Mesenchymal stem cell (in vitro differentiated cells and primary cell): ENCODE data around the gene TAMALIN.
A peak's percentile ranks its signal among the peaks of the same experiment; 100 is the strongest.

Source experiments
- DNase-seq: peaks from one replicate; pipeline ENCODE4 v3.0.0-alpha.2; 2013
- H2AFZ ChIP-seq: one replicate; pipeline ENCODE4 v1.6.1; 2013; ENCODE audit warnings: low read depth, mild to moderate bottlenecking, control low read depth, inconsistent platforms, low read length, moderate library complexity
- H2AK5ac ChIP-seq: 2 replicates; pipeline ENCODE4 v1.6.1; 2013; ENCODE audit warnings: low read length, moderate library complexity, mild to moderate bottlenecking, inconsistent platforms; ENCODE audit not compliant: severe bottlenecking
- H2BK120ac ChIP-seq: one replicate; pipeline ENCODE4 v1.6.1; 2013; ENCODE audit warnings: low read depth, mild to moderate bottlenecking, inconsistent platforms, low read length, moderate library complexity
- H2BK12ac ChIP-seq, 2 experiments: one replicate each; pipeline ENCODE4 v1.6.1; 2013; ENCODE audit warnings: inconsistent platforms in 2 of 2, low read length in 2 of 2, mild to moderate bottlenecking in 2 of 2, moderate library complexity in 2 of 2, control low read depth in 1 of 2
- H2BK15ac ChIP-seq: one replicate; pipeline ENCODE4 v1.6.1; 2013; ENCODE audit warnings: mild to moderate bottlenecking, low read depth, inconsistent platforms; ENCODE audit not compliant: poor library complexity, severe bottlenecking
- H2BK5ac ChIP-seq: 2 replicates; pipeline ENCODE4 v1.6.1; 2013; ENCODE audit warnings: low read depth, mild to moderate bottlenecking, low read length, control low read depth, inconsistent platforms; ENCODE audit not compliant: poor library complexity, severe bottlenecking
- H3K14ac ChIP-seq, 2 experiments: one replicate each; pipeline ENCODE4 v1.6.1; 2013; ENCODE audit warnings: inconsistent platforms in 2 of 2, low read length in 2 of 2, control low read depth in 1 of 2, mild to moderate bottlenecking in 1 of 2, moderate library complexity in 1 of 2
- H3K18ac ChIP-seq, 2 experiments: one replicate each; pipeline ENCODE4 v1.6.1; 2013; ENCODE audit warnings: inconsistent platforms in 2 of 2, low read length in 2 of 2, control low read depth in 1 of 2, low read depth in 1 of 2, mild to moderate bottlenecking in 1 of 2
- H3K23ac ChIP-seq, 2 experiments: one replicate each; pipeline ENCODE4 v1.6.1; 2013; ENCODE audit warnings: inconsistent platforms in 2 of 2, low read length in 2 of 2, mild to moderate bottlenecking in 2 of 2, moderate library complexity in 2 of 2, control low read depth in 1 of 2
- H3K27ac ChIP-seq: 2 replicates; pipeline ENCODE4 v1.5.1; 2013; ENCODE audit warnings: mild to moderate bottlenecking, moderate library complexity, low read length, control low read depth, inconsistent platforms; ENCODE audit not compliant: poor library complexity, severe bottlenecking
- H3K27me3 ChIP-seq, 2 experiments: 2 replicates each; pipeline versions ENCODE4 v1.6.1 to v1.7.0; 2013; ENCODE audit warnings: low read length in 2 of 2, mild to moderate bottlenecking in 2 of 2, moderate library complexity in 2 of 2, control low read depth in 1 of 2, inconsistent platforms in 1 of 2; ENCODE audit not compliant: control insufficient read depth in 1 of 2, insufficient read depth in 1 of 2
- H3K36me3 ChIP-seq, 2 experiments: 2 replicates each; pipeline versions ENCODE4 v1.6.1 to v1.7.0; 2013; ENCODE audit warnings: low read length in 2 of 2, control low read depth in 1 of 2, inconsistent platforms in 1 of 2, low read depth in 1 of 2, mild to moderate bottlenecking in 1 of 2; ENCODE audit not compliant: insufficient read depth in 2 of 2, control insufficient read depth in 1 of 2
- H3K4ac ChIP-seq, 2 experiments: one replicate each; pipeline ENCODE4 v1.6.1; 2013; ENCODE audit warnings: inconsistent platforms in 2 of 2, low read length in 2 of 2, mild to moderate bottlenecking in 2 of 2, moderate library complexity in 2 of 2, control low read depth in 1 of 2, low read depth in 1 of 2
- H3K4me1 ChIP-seq: 2 replicates; pipeline ENCODE4 v1.6.1; 2013; ENCODE audit warnings: low read depth, low read length, control low read depth; ENCODE audit not compliant: control insufficient read depth, insufficient read depth
- H3K4me2 ChIP-seq: 2 replicates; pipeline ENCODE4 v1.6.1; 2013; ENCODE audit warnings: low read length, mild to moderate bottlenecking, inconsistent platforms; ENCODE audit not compliant: poor library complexity, severe bottlenecking
- H3K4me3 ChIP-seq, 2 experiments: 2 replicates each; pipeline versions ENCODE4 v1.5.1 to v1.7.0; 2013; ENCODE audit warnings: low read length in 2 of 2, mild to moderate bottlenecking in 2 of 2, control low read depth in 1 of 2, low read depth in 1 of 2; ENCODE audit not compliant: insufficient read depth in 1 of 2
- H3K79me1 ChIP-seq: replicated peaks from 2 replicates; pipeline ENCODE4 v1.6.1; 2013; ENCODE audit warnings: mild to moderate bottlenecking, control low read depth, low read length, inconsistent platforms; ENCODE audit not compliant: poor library complexity, severe bottlenecking
- H3K9ac ChIP-seq: 2 replicates; pipeline ENCODE4 v1.7.0; 2013; ENCODE audit warnings: mild to moderate bottlenecking, low read length, moderate library complexity
- H3K9me3 ChIP-seq: 2 replicates; pipeline ENCODE4 v1.7.0; 2013; ENCODE audit warnings: mild to moderate bottlenecking, low read length; ENCODE audit not compliant: control insufficient read depth
- H4K8ac ChIP-seq: one replicate; pipeline ENCODE4 v1.6.1; 2013; ENCODE audit warnings: inconsistent platforms, mild to moderate bottlenecking, low read length, moderate library complexity
- H4K91ac ChIP-seq: one replicate; pipeline ENCODE4 v1.6.1; 2013; ENCODE audit warnings: mild to moderate bottlenecking, low read length, inconsistent platforms
- WGBS: methylation state at CpG from one replicate; pipeline ENCODE4 v1.1.7; 2013; ENCODE audit warnings: mixed read lengths; 5-methylcytosine and 5-hydroxymethylcytosine counted together

TAMALIN gene

GRCh38 chr12:52062167-52063081 is 55.7 kb downstream of the TAMALIN start:
- WGBS, result 73% methylated on average over 6 of the region's 6 CpGs
- H3K79me1 ChIP-seq, result no peaks in the 10 kb centered on the region
- no peaks in the 10 kb centered on the region for H3K9me3 ChIP-seq
- H3K4me2 ChIP-seq, result no peak overlapping the region
- no peak overlapping the region for H3K4ac ChIP-seq
- H2BK12ac ChIP-seq, result no peak overlapping the region
- H2AFZ ChIP-seq, result no peak overlapping the region
- no peak overlapping the region for H3K27ac ChIP-seq
- H3K18ac ChIP-seq, result no peak overlapping the region
- H2BK15ac ChIP-seq, result no peak overlapping the region
- H3K27me3 ChIP-seq, result peaks cover 0 to 8% of the 10 kb centered on the region in 2 experiments
- H3K14ac ChIP-seq, result peak overlapping the region in 1 of 2 experiments; percentile 66
- H4K91ac ChIP-seq, result no peak overlapping the region
- no peak overlapping the region for H3K9ac ChIP-seq
- H3K4me3 ChIP-seq, result no peak overlapping the region
- no peak overlapping the region for H2BK5ac ChIP-seq
- peaks cover 4% of the 10 kb centered on the region for H3K4me1 ChIP-seq
- peaks cover 0 to 12% of the 10 kb centered on the region in 2 experiments for H3K36me3 ChIP-seq
- no peak overlapping the region for H2AK5ac ChIP-seq
- H3K23ac ChIP-seq, result no peak overlapping the region
- H4K8ac ChIP-seq, result no peak overlapping the region
- no peak overlapping the region for H2BK120ac ChIP-seq
- DNase-seq, result peak; percentile 24

DNA sequence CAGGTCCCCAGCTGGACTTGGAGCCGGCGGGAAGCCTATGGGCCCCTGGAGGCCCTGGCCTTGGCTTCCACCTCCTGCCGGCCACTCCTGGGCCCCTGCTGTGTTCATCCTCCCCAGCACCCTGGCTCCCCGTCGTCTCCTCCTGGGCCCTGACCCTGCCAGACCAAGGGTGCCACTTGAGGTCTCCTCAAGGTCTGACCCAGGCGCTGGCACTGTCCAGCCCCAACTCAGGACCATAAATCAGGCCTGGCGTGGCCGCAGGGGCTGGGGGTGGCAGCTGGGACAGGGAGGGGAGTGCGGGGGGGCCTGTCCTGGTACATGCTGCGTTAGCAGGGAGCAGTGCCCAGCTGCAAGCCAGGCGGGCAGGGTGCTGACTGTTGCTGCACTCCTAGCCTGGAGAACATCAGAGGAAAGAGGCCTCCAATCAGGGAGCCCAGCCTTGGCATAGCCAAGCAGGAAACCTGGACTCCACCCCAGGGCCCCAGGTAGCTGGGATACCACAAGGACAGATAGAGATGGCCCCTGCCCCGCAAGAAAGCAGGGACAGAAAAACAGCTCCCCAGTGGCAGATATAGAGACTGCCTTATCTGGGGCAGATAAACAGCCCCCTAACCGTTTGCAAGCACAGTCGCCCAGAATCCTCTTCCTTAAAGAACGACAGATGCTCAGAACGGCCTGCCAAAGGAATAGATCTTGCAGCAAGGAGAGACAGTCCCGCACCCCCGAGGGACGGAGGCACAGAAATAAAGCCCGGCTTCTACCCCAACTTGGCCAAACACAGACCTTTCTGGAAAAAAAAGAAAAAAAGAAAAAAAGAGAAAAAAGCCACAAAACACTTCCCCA is 56.6 kb downstream of the TAMALIN start:
- no peak overlapping the region for H3K18ac ChIP-seq
- no peaks in the 10 kb centered on the region for H3K9me3 ChIP-seq
- no peak overlapping the region for H3K14ac ChIP-seq
- no peak overlapping the region for H2BK120ac ChIP-seq
- no peak overlapping the region for H3K23ac ChIP-seq
- H3K4me3 ChIP-seq, result no peak overlapping the region
- no peak overlapping the region for H3K4ac ChIP-seq
- no peak overlapping the region for H2BK5ac ChIP-seq
- H3K4me2 ChIP-seq, result no peak overlapping the region
- H3K36me3 ChIP-seq, result peaks cover 0 to 5% of the 10 kb centered on the region in 2 experiments
- no peak overlapping the region for H2BK12ac ChIP-seq
- H3K79me1 ChIP-seq, result no peaks in the 10 kb centered on the region
- H2AK5ac ChIP-seq, result no peak overlapping the region
- no peak overlapping the region for H4K91ac ChIP-seq
- peak overlapping the region; percentile 61 for H3K9ac ChIP-seq
- H3K4me1 ChIP-seq, result peaks cover 4% of the 10 kb centered on the region
- peaks cover 0 to 8% of the 10 kb centered on the region in 2 experiments for H3K27me3 ChIP-seq
- H2BK15ac ChIP-seq, result no peak overlapping the region
- H2AFZ ChIP-seq, result no peak overlapping the region
- DNase-seq, result no peak
- no peak overlapping the region for H3K27ac ChIP-seq
- WGBS, result 80% methylated on average over 18 of the region's 20 CpGs
- no peak overlapping the region for H4K8ac ChIP-seq

DNA sequence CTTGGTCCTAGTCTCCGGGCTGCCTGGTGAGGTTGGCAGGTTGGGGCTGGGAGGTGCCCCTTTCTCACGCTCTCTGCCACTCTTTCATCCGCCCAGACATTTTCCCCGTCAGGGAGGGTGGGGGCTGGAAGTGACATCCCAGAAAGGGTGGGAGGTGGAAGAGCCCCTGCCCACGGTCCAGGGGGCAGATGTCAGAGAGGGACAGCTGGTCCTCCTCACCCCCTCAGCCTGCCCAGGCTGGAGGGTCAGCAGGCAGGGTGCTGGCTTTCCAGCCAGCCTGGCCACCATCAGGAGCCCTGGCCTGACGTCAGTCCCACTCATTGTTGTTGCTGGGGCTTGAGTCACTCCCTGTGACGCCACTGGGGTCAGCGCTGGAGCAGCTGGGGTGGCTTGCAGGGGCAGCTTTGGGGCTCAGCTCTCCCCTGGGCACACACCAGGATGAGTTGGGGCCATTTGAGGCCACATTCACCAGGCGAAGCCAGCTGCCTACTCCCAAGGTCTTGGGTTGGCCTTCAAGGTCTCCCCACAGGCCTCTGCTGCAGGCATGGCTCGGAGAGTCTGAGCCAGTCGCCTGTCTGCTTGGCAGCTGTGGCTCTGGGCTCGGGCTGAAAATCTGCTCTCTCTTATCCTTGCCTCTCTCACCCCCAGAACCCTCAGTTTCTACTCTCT is 57.4 kb downstream of the TAMALIN start:
- H3K18ac ChIP-seq, result peak overlapping the region in 1 of 2 experiments; percentile 6
- H2BK120ac ChIP-seq, result no peak overlapping the region
- peaks cover 4% of the 10 kb centered on the region for H3K4me1 ChIP-seq
- no peaks in the 10 kb centered on the region for H3K79me1 ChIP-seq
- H3K9me3 ChIP-seq, result no peaks in the 10 kb centered on the region
- H3K27ac ChIP-seq, result no peak overlapping the region
- no peak overlapping the region for H2AK5ac ChIP-seq
- peak overlapping the region in 1 of 2 experiments; percentile 51 for H3K4ac ChIP-seq
- peak overlapping the region; percentile 41 for H4K91ac ChIP-seq
- peak overlapping the region in 1 of 2 experiments; percentile 23 for H2BK12ac ChIP-seq
- H3K4me3 ChIP-seq, result no peak overlapping the region
- no peak overlapping the region for H2AFZ ChIP-seq
- H3K23ac ChIP-seq, result no peak overlapping the region
- 69% methylated on average over 11 of the region's 12 CpGs for WGBS
- DNase-seq, result peak; percentile 87
- no peak overlapping the region for H3K4me2 ChIP-seq
- H3K14ac ChIP-seq, result no peak overlapping the region
- H4K8ac ChIP-seq, result peak overlapping the region; percentile 47
- peak overlapping the region; percentile 69 for H3K9ac ChIP-seq
- H2BK15ac ChIP-seq, result peak overlapping the region; percentile 44
- H3K27me3 ChIP-seq, result peaks cover 0 to 8% of the 10 kb centered on the region in 2 experiments
- H2BK5ac ChIP-seq, result no peak overlapping the region
- H3K36me3 ChIP-seq, result peaks cover 0 to under 1% of the 10 kb centered on the region in 2 experiments
